ENCODE results near the gene C16orf87. TPM values are rescaled to one million over a fixed set of nuclear protein-coding genes. Genes with fewer than 3 reads are reported as not detected.

The C16orf87 gene
- total RNA-seq, 1 experiment from 2014 or later = 8.7 TPM

DNA sequence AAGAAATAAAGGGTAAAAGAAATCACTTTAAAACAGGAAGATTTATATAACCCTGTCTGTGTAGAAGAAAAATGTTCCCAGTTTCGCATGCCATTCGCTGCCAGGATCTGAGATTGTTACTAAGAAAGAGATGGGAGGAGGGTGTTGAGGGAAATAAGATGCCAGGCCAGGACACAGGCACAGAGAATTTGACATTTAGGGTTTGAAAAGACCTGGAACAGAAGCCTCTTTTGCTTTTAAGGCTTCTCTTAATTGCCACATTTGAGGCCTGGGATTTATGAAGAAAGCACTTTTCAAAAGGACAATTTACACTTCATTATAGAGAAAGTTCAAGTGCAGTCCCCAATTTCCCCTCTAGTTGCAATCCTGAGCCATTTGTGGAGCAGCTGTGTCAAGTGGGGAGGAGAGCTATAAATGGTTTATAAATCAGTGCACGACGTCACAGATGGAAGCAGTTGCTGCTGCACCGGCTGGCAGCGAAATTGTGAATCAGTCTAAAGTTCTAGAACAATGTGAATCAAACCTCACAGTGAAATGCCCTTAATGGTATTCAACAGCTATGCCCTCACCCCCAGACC lies 26.5 kb upstream of the C16orf87 start:
- CTCF ChIA-PET = no interaction called here
- H3K9me3 ChIP-seq (ENCODE audit: control insufficient read depth, insufficient read depth, low read depth, low read length) = no peaks in the 10 kb centered on the region

DNA sequence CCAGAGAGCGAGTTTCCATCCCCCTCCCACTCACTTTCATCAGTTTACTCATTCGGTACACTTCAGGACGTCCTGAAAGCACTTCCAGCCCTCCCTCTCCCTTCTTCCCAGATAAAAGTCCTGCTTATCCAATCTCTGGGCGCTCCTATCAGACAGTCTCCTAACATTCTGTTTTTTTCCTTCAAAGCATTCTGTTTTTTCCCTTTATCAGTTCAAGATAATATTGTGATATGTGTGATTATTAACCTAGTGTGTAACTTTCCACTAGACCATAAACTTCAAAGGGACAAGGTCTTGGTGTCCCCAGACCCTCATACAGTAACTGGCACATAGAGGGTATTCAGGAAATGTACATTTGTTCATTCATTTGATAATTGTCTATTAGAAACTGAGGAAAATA lies 24.4 kb upstream of the C16orf87 start:
- in situ Hi-C loops (cut with HindIII; ENCODE audit: low pct_unique_long_range_greater_than_20kb, low sequenced_read_pairs) = no loop called here
- H3K36me3 ChIP-seq (ENCODE audit: control insufficient read depth, insufficient read depth, low read length) = no peaks in the 10 kb centered on the region

More for the DNA sequence above, 26.5 kb upstream of the C16orf87 start:
- Histone ChIP-seq H3K36me3 (ENCODE audit: control insufficient read depth, insufficient read depth, low read length) (no peaks in the 10 kb centered on the region), H3K4me3 (ENCODE audit: low read depth in 2 of 2, low read length in 2 of 2) (no peak overlapping the region), H3K4me1 (ENCODE audit: control insufficient read depth, insufficient read depth, low read length) (no peaks in the 10 kb centered on the region), H3K27me3 (ENCODE audit: control insufficient read depth, insufficient read depth, low read length) (no peaks in the 10 kb centered on the region), H3K27ac (ENCODE audit: low read length) (no peak overlapping the region)
- no TSS peak for BruUV-seq (replicated peaks)
- ATAC-seq (no peak), DNase-seq (ENCODE audit: low read depth, low spot score) (no peak)
- intact Hi-C loops (cut with micrococcal nuclease; ENCODE audit: unreplicated experiment) (no loop called here), in situ Hi-C loops (cut with HindIII; ENCODE audit: low pct_unique_long_range_greater_than_20kb, low sequenced_read_pairs) (no loop called here)
- POLR2A ChIA-PET = no interaction called here
- no peak for TF ChIP-seq TCF7L2 (IDR thresholded peaks at IDR 0.05; ENCODE audit: low read depth, low read length)
- TF ChIP-seq, protein P1, sequence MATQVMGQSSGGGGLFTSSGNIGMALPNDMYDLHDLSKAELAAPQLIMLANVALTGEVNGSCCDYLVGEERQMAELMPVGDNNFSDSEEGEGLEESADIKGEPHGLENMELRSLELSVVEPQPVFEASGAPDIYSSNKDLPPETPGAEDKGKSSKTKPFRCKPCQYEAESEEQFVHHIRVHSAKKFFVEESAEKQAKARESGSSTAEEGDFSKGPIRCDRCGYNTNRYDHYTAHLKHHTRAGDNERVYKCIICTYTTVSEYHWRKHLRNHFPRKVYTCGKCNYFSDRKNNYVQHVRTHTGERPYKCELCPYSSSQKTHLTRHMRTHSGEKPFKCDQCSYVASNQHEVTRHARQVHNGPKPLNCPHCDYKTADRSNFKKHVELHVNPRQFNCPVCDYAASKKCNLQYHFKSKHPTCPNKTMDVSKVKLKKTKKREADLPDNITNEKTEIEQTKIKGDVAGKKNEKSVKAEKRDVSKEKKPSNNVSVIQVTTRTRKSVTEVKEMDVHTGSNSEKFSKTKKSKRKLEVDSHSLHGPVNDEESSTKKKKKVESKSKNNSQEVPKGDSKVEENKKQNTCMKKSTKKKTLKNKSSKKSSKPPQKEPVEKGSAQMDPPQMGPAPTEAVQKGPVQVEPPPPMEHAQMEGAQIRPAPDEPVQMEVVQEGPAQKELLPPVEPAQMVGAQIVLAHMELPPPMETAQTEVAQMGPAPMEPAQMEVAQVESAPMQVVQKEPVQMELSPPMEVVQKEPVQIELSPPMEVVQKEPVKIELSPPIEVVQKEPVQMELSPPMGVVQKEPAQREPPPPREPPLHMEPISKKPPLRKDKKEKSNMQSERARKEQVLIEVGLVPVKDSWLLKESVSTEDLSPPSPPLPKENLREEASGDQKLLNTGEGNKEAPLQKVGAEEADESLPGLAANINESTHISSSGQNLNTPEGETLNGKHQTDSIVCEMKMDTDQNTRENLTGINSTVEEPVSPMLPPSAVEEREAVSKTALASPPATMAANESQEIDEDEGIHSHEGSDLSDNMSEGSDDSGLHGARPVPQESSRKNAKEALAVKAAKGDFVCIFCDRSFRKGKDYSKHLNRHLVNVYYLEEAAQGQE (IDR thresholded peaks at IDR 0.05; ENCODE audit: insufficient read depth in 1 of 2, low read depth in 2 of 2, low read length in 1 of 2) = no peak
- TF ChIP-seq, protein P2, sequence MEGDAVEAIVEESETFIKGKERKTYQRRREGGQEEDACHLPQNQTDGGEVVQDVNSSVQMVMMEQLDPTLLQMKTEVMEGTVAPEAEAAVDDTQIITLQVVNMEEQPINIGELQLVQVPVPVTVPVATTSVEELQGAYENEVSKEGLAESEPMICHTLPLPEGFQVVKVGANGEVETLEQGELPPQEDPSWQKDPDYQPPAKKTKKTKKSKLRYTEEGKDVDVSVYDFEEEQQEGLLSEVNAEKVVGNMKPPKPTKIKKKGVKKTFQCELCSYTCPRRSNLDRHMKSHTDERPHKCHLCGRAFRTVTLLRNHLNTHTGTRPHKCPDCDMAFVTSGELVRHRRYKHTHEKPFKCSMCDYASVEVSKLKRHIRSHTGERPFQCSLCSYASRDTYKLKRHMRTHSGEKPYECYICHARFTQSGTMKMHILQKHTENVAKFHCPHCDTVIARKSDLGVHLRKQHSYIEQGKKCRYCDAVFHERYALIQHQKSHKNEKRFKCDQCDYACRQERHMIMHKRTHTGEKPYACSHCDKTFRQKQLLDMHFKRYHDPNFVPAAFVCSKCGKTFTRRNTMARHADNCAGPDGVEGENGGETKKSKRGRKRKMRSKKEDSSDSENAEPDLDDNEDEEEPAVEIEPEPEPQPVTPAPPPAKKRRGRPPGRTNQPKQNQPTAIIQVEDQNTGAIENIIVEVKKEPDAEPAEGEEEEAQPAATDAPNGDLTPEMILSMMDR (IDR thresholded peaks at IDR 0.05) = peak; percentile 29; the same call in 1 of the 2 replicates
- no peak for TF ChIP-seq SIN3A (IDR thresholded peaks at IDR 0.05; ENCODE audit: borderline replicate concordance, insufficient read depth, low read depth, low read length)
- TF ChIP-seq POLR2AphosphoS5 (IDR thresholded peaks at IDR 0.05; ENCODE audit: low read depth, low read length) = no peak

More for the DNA sequence above, 24.4 kb upstream of the C16orf87 start:
- BruUV-seq (replicated peaks) = no TSS peak
- Histone ChIP-seq H3K4me3 (ENCODE audit: low read depth in 2 of 2, low read length in 2 of 2) (no peak overlapping the region), H3K27me3 (ENCODE audit: control insufficient read depth, insufficient read depth, low read length) (no peaks in the 10 kb centered on the region), H3K27ac (ENCODE audit: low read length) (no peak overlapping the region), H3K9me3 (ENCODE audit: control insufficient read depth, insufficient read depth, low read depth, low read length) (no peaks in the 10 kb centered on the region), H3K4me1 (ENCODE audit: control insufficient read depth, insufficient read depth, low read length) (no peaks in the 10 kb centered on the region)
- intact Hi-C loops (cut with micrococcal nuclease; ENCODE audit: unreplicated experiment) = no loop called here
- TF ChIP-seq, protein P2 (IDR thresholded peaks at IDR 0.05) = no peak
- TF ChIP-seq POLR2AphosphoS5 (IDR thresholded peaks at IDR 0.05; ENCODE audit: low read depth, low read length) = no peak
- no peak for TF ChIP-seq TCF7L2 (IDR thresholded peaks at IDR 0.05; ENCODE audit: low read depth, low read length)
- no peak for TF ChIP-seq SIN3A (IDR thresholded peaks at IDR 0.05; ENCODE audit: borderline replicate concordance, insufficient read depth, low read depth, low read length)
- TF ChIP-seq, protein P1 (IDR thresholded peaks at IDR 0.05; ENCODE audit: insufficient read depth in 1 of 2, low read depth in 2 of 2, low read length in 1 of 2) = no peak
- no peak for ATAC-seq
- ChIA-PET POLR2A (no interaction called here), CTCF (no interaction called here)
- DNase-seq (ENCODE audit: low read depth, low spot score) = no peak

Data from Panc1 (cell line).